Neural cell (in vitro differentiated cells): Measurements from ENCODE around the gene GATAD2A.

ENCODE experiments used
- CTCF ChIP-seq: fragments of 450-650 bp; IDR thresholded peaks from 2 replicates; pipeline ENCODE4 v1.5.1; 2014; ENCODE audit warnings: antibody characterized with exemption, mild to moderate bottlenecking, moderate library complexity; ENCODE audit not compliant: poor library complexity, severe bottlenecking
- POLR2AphosphoS5 ChIP-seq: IDR thresholded peaks from 2 replicates; pipeline ENCODE4 v1.6.1; 2012

GRCh38 chr19:19384486-19384885 lies 21.0 kb upstream of the GATAD2A start:
- no peak for TF ChIP-seq POLR2AphosphoS5
- no peak for TF ChIP-seq CTCF
